Measurements from ENCODE around the gene EIF1. TPM values are rescaled to one million over a fixed set of nuclear protein-coding genes. Genes with fewer than 3 reads are reported as not detected.

The EIF1 gene
- total RNA-seq, result 116 and 141 TPM in 2 replicates

GRCh38 chr17:41688641-41689496 lies at the start of gene EIF1:
TSS of gene EIF1 (plus strand) at chr17:41688885. CDS start at chr17:41689039, 154 bp downstream.

DNA sequence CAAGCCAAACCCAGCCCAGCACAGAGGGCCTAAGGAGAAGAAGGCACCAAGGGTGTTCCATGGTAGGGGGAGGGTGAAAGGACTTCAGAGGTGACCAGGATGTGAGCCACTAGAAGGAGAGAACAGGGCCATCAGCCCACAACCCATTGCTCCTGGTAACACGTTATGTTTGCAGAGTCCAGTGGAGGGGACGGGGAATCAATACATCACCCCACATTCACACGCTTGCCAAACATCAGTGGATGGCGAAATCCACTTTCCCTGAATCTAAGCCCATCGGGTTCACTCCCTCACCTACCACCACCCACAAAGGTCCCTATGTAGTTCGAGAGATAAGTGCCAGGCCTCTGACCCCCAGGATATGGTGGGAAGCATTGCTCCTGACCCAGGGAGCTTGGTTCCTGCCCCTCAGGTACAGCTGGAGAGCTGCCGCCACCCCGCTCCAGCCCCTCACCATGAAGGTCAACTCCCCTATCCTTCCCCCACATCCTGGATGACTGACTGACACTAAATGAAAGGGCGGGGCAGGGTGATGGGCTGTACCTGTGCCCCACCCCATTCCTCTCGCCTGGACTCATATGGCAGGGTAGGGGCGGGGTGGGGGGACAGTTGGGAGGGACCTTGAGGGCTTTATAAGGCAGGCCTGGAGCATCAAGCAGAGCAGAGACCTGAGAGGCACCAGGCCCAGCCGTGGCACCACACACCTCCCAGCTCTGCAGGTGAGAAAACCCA lies 23.1 kb downstream of the EIF1 start, which contains the start of gene GAST:
Gene GAST, plus strand, starts transcription at position 663 of the 732 bp plus-strand sequence. CDS start 3,106 bp downstream, outside the sequence.

GRCh38 chr17:41734139-41734948 lies 45.7 kb downstream of the EIF1 start, which contains the start of gene HAP1:
TSS of gene HAP1 (minus strand) at chr17:41734643. CDS start at chr17:41734634, 9 bp downstream.

Other genes with a start within 250 kb of the EIF1 start
- gene KRT38, start 247.9 kb upstream of the EIF1 start, total RNA-seq, result not detected in 2 replicates
- gene KRT32, start 221.5 kb upstream of the EIF1 start, total RNA-seq, result 0.21 TPM in 1 of 2 replicates, not detected in the other
- not detected in 2 replicates for gene KRT35, start 207.7 kb upstream of the EIF1 start, total RNA-seq
- gene KRT36, start 199.0 kb upstream of the EIF1 start, total RNA-seq, result not detected in 2 replicates
- gene KRT13, start 183.3 kb upstream of the EIF1 start, total RNA-seq, result 591 and 752 TPM in 2 replicates
- gene KRT15, start 170.0 kb upstream of the EIF1 start, total RNA-seq, result 292 and 317 TPM in 2 replicates
- gene KRT19, start 160.6 kb upstream of the EIF1 start, total RNA-seq, result 4,405 and 5,932 TPM in 2 replicates
- 0.78 and 1.0 TPM in 2 replicates for gene KRT9, start 116.8 kb upstream of the EIF1 start, total RNA-seq
- 5,968 and 7,158 TPM in 2 replicates for gene KRT14, start 102.0 kb upstream of the EIF1 start, total RNA-seq
- 4,917 and 6,689 TPM in 2 replicates for gene KRT16, start 76.1 kb upstream of the EIF1 start, total RNA-seq
- gene KRT17, start 64.3 kb upstream of the EIF1 start, total RNA-seq, result 20,831 and 21,525 TPM in 2 replicates
- gene GAST, start 23.4 kb downstream of the EIF1 start, total RNA-seq, result 7.2 TPM in 1 of 2 replicates, not detected in the other
- 0.71 and 7.3 TPM in 2 replicates for gene HAP1, start 45.8 kb downstream of the EIF1 start, total RNA-seq
- gene JUP, start 97.8 kb downstream of the EIF1 start, total RNA-seq, result 967 and 1,681 TPM in 2 replicates
- 50.4 and 54.2 TPM in 2 replicates for gene P3H4, start 123.1 kb downstream of the EIF1 start, total RNA-seq
- gene FKBP10, start 124.1 kb downstream of the EIF1 start, total RNA-seq, result 100 and 141 TPM in 2 replicates
- gene NT5C3B, start 147.3 kb downstream of the EIF1 start, total RNA-seq, result 64.2 and 66.7 TPM in 2 replicates
- gene KLHL10, start 148.9 kb downstream of the EIF1 start, total RNA-seq, result not detected in 2 replicates
- gene KLHL11, start 176.5 kb downstream of the EIF1 start, total RNA-seq, result 17.6 and 23.0 TPM in 2 replicates
- gene ACLY, start 230.1 kb downstream of the EIF1 start, total RNA-seq, result 230 and 298 TPM in 2 replicates
- gene ODAD4, start 241.7 kb downstream of the EIF1 start, total RNA-seq, result 0.21 TPM in 1 of 2 replicates, not detected in the other